Activated T-helper 2 cell treated with anti-CD3 and anti-CD28 coated beads, Interferon-gamma antibody, Interleukin-2, Interleukin-4, amounts not matched to agents 10 μg/mL and 5 μg/mL and 100 μg/mL, durations not matched to agents 14 hours and 24 hours and 36 hours (primary cell): ENCODE results near the gene LENG9. TPM values are rescaled to one million over a fixed set of nuclear protein-coding genes. Genes with fewer than 3 reads are reported as not detected.

Experiments used
- DNase-seq: peaks from one replicate; pipeline ENCODE4 v3.0.0; 2021; ENCODE audit warnings: low spot score
- H3K27ac Mint-ChIP-seq: one replicate; pipeline ENCODE4 v1.8.0; 2021; ENCODE audit warnings: mixed read lengths
- H3K27me3 Mint-ChIP-seq: one replicate; pipeline ENCODE4 v1.8.0; 2021; ENCODE audit warnings: low read depth, mixed read lengths
- H3K36me3 Mint-ChIP-seq: one replicate; pipeline ENCODE4 v1.8.0; 2021; ENCODE audit warnings: low read depth, mixed read lengths
- H3K4me1 Mint-ChIP-seq: one replicate; pipeline ENCODE4 v1.8.0; 2021; ENCODE audit warnings: low read depth, mixed read lengths
- H3K4me3 Mint-ChIP-seq: one replicate; pipeline ENCODE4 v1.8.0; 2021; ENCODE audit warnings: low read depth, mild to moderate bottlenecking, moderate library complexity, mixed read lengths
- H3K9me3 Mint-ChIP-seq: one replicate; pipeline ENCODE4 v1.8.0; 2021; ENCODE audit warnings: mixed read lengths
- intact Hi-C: fragments of 100-400 bp; cut with micrococcal nuclease; formaldehyde crosslinking; loops from one replicate; pipeline ENCODE4 v1.15.1; 2023
- total RNA-seq: library from RNA; stranded (reverse); gene quantifications from 2 replicates; pipeline ENCODE4 v1.2.3, GENCODE V29; 2022

Gene LENG9
- total RNA-seq, 1 donor from 2014 or later, result 8.1 TPM

GRCh38 chr19:54461613-54462012 lies 2.0 kb downstream of the LENG9 start:
- intact Hi-C loops, result loop anchor here (5.0 to 10.0 kb wide), 6 partner anchors 359 to 1161 kb away; partner anchors contain the start of genes KMT5C, MYADM, NDUFA3 and OSCAR
- Mint-ChIP-seq H3K27ac (no peak overlapping the region), H3K9me3 (no peaks in the 10 kb centered on the region), H3K4me1 (peaks cover 12% of the 10 kb centered on the region), H3K27me3 (peaks cover 2% of the 10 kb centered on the region), H3K36me3 (peaks cover 36% of the 10 kb centered on the region), H3K4me3 (peak overlapping the region; percentile 70)
- no peak for DNase-seq

DNA sequence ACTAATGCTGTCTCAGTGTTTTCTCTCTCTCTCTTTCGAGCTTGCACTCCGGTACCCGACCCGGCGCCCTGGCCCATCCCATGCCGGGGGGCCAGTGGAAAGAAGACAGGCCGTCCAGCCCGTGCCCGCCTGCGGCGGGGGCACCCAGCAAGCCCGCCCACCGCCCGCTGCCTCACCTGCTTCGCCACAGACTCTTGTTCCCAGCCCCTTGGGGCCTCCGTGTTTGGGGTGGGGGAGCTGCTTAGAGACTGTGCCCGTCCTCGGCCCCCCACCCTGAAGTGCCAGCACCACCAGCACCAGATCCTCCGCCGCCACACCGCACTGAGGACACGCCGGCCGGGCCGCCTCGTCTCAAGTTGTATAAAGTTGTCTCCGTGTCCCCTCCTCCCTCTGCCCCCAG lies 2.4 kb downstream of the LENG9 start:
- H3K9me3 Mint-ChIP-seq, result no peaks in the 10 kb centered on the region
- intact Hi-C loops, result loop anchor here (5.0 to 10.0 kb wide), 6 partner anchors 359 to 1161 kb away; partner anchors contain the start of genes KMT5C, MYADM, NDUFA3 and OSCAR
- H3K27me3 Mint-ChIP-seq, result peaks cover 2% of the 10 kb centered on the region
- H3K27ac Mint-ChIP-seq, result no peak overlapping the region
- peak overlapping the region; percentile 70 for H3K4me3 Mint-ChIP-seq
- H3K4me1 Mint-ChIP-seq, result peaks cover 12% of the 10 kb centered on the region
- no peak for DNase-seq
- H3K36me3 Mint-ChIP-seq, result peaks cover 39% of the 10 kb centered on the region

- H3K27me3 Mint-ChIP-seq, result peaks cover 2% of the 10 kb centered on the region
- no peak overlapping the region for H3K4me3 Mint-ChIP-seq
- H3K4me1 Mint-ChIP-seq, result peaks cover 10% of the 10 kb centered on the region
- peaks cover 45% of the 10 kb centered on the region for H3K36me3 Mint-ChIP-seq
- no peaks in the 10 kb centered on the region for H3K9me3 Mint-ChIP-seq
- no peak overlapping the region for H3K27ac Mint-ChIP-seq
- DNase-seq, result no peak
- intact Hi-C loops, result loop anchor here (5.0 to 10.0 kb wide), 6 partner anchors 358 to 1162 kb away; partner anchors contain the start of genes KMT5C, MYADM, NDUFA3 and OSCAR
Observed at GRCh38 chr19:54460230-54461005, 3.2 kb downstream of the LENG9 start.

DNA sequence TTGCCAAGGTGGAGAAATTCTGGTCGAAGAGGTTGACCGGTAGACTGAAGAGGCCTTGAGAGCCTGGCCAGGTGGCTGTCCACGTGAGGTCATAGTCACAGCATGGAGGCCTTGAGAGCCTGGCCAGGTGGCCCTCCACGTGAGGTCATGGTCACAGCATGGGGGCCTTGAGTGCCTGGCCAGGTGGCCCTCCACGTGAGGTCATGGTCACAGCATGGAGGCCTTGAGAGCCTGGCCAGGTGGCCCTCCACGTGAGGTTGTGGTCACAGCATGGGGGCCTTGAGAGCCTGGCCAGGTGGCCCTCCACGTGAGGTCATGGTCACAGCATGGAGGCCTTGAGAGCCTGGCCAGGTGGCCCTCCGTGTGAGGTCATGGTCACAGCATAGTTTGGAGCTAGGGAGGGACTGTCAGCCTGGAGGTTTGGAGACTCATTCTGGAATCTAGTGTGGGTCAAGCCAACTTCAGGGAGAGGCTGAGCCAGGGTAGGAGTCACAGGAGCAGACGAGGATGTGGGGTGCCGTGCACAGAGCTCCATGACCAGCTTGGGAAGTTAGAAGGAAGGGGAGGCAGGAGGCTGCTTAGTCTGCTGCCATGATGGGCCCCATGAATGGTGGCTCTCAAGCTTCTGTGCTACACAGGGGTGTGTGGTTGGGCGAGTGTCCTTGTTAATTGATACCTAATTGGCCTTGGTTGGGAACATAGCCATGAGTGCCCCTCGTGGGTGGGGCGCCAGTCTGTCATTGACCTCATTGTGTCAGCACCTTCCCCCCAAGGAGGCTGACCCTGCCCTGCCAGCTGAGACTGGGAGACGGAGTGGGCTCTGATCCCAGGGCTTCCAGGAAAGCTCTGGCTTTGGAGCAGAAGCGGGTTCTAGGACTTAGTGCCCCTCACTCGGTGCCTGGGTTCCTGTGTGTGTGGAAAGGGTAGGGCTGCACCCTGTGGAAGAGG lies 4.0 kb downstream of the LENG9 start:
- Mint-ChIP-seq H3K4me3 (peak overlapping the region; percentile 0), H3K36me3 (peaks cover 54% of the 10 kb centered on the region), H3K27ac (no peak overlapping the region), H3K27me3 (no peaks in the 10 kb centered on the region), H3K9me3 (no peaks in the 10 kb centered on the region), H3K4me1 (peaks cover 7% of the 10 kb centered on the region)
- DNase-seq, result no peak
- intact Hi-C loops, result loop anchor here (5.0 to 10.0 kb wide), 6 partner anchors 357 to 1163 kb away; partner anchors contain the start of genes KMT5C, MYADM, NDUFA3 and OSCAR

DNA sequence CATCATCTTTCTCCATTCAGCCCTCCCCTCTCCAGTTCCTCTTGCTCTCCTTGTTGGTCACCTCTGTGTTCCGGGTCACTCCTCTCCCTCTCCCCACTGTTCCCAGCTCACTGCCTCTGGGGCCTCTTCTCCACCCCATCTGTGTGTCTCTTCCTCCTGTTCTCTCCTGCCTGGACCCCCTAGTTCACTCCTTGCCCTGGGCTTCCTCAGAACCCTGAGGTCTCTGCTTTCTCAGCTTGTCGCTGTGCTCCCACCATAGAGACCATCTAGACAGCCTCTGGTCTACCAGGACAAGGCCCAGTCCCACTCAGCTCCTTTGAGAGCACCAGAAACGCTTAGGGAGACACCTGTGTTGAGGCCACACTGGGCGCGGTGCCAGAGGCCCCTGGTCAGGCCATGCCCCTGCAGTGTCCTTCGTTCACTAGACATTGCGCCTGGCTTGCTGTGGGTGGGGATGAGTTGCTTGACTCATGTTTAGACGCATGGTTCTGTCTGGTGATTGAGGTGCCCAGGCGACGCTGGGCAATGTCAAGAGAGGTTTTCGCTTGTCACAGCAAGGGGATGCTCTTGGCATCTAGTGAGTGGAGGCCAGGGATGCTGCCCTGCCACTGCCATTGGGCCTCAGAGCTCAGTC lies 4.8 kb downstream of the LENG9 start:
- Mint-ChIP-seq H3K27me3 (no peaks in the 10 kb centered on the region), H3K27ac (no peak overlapping the region), H3K4me3 (no peak overlapping the region), H3K4me1 (peaks cover 3% of the 10 kb centered on the region), H3K9me3 (no peaks in the 10 kb centered on the region), H3K36me3 (peaks cover 62% of the 10 kb centered on the region)
- intact Hi-C loops, result no loop called here
- no peak for DNase-seq

- no peak for DNase-seq
- Mint-ChIP-seq H3K27ac (no peak overlapping the region), H3K36me3 (peaks cover 69% of the 10 kb centered on the region), H3K4me3 (no peak overlapping the region), H3K9me3 (no peaks in the 10 kb centered on the region), H3K27me3 (no peaks in the 10 kb centered on the region), H3K4me1 (peaks cover 3% of the 10 kb centered on the region)
- intact Hi-C loops, result no loop called here
Observed at GRCh38 chr19:54457773-54458647, 5.6 kb downstream of the LENG9 start.

- no peaks in the 10 kb centered on the region for H3K9me3 Mint-ChIP-seq
- DNase-seq, result no peak
- H3K36me3 Mint-ChIP-seq, result peaks cover 78% of the 10 kb centered on the region
Observed at GRCh38 chr19:54456423-54457373, 6.9 kb downstream of the LENG9 start.

GRCh38 chr19:54455786-54456422 lies 7.7 kb downstream of the LENG9 start:
- intact Hi-C loops, result no loop called here
- no peak overlapping the region for H3K27ac Mint-ChIP-seq
- no peak for DNase-seq
- H3K27me3 Mint-ChIP-seq, result no peaks in the 10 kb centered on the region
- peaks cover 80% of the 10 kb centered on the region for H3K36me3 Mint-ChIP-seq
- no peak overlapping the region for H3K4me3 Mint-ChIP-seq
- no peaks in the 10 kb centered on the region for H3K9me3 Mint-ChIP-seq
- peaks cover 11% of the 10 kb centered on the region for H3K4me1 Mint-ChIP-seq

More at GRCh38 chr19:54456423-54457373, 6.9 kb downstream of the LENG9 start:
- Mint-ChIP-seq H3K4me3 (no peak overlapping the region), H3K27me3 (no peaks in the 10 kb centered on the region), H3K27ac (no peak overlapping the region), H3K4me1 (peaks cover 6% of the 10 kb centered on the region)
- intact Hi-C loops, result no loop called here

GRCh38 chr19:54454781-54455675 lies 8.6 kb downstream of the LENG9 start:
- peaks cover 84% of the 10 kb centered on the region for H3K36me3 Mint-ChIP-seq
- H3K9me3 Mint-ChIP-seq, result no peaks in the 10 kb centered on the region
- no peak overlapping the region for H3K27ac Mint-ChIP-seq
- H3K4me3 Mint-ChIP-seq, result no peak overlapping the region
- no peak for DNase-seq
- H3K27me3 Mint-ChIP-seq, result no peaks in the 10 kb centered on the region
- intact Hi-C loops, result no loop called here
- H3K4me1 Mint-ChIP-seq, result peaks cover 19% of the 10 kb centered on the region
